ENCODE measurements around the gene ITGAL. TPM values are rescaled to one million over a fixed set of nuclear protein-coding genes. Genes with fewer than 3 reads are reported as not detected.
A peak's percentile ranks its signal among the peaks of the same experiment; 100 is the strongest.
"Not testable (repeated sequence)": the region's sequence is repeated elsewhere in the genome, so short reads cannot be mapped to it uniquely, and the experiment has no call there.

Gene ITGAL
- total and polyA plus RNA-seq, 2 experiments from 2014 or later, result 0.95 to 3.4 TPM

- peaks cover 22% of the 10 kb centered on the region for H3K4me1 ChIP-seq (ENCODE audit: insufficient read depth)
- DNase-seq (ENCODE audit: low spot score), result no peak
Measured at GRCh38 chr16:30535106-30535776, 62.7 kb downstream of the ITGAL start.

GRCh38 chr16:30535777-30536190 lies 63.2 kb downstream of the ITGAL start:
- Histone ChIP-seq H3K9me2 (replicated peaks; ENCODE audit: insufficient read depth) (no peaks in the 10 kb centered on the region), H2AFZ (peak overlapping the region; percentile 78), H3K36me3 (replicated peaks; ENCODE audit: insufficient read depth, low read depth) (no peaks in the 10 kb centered on the region), H3K9me3 (ENCODE audit: low read depth) (no peaks in the 10 kb centered on the region), H4K20me1 (ENCODE audit: insufficient read depth, poor library complexity, severe bottlenecking) (no peaks in the 10 kb centered on the region), H3K27ac (peak overlapping the region; percentile 97), H3K79me2 (peaks cover 42% of the 10 kb centered on the region), H3K27me3 (no peaks in the 10 kb centered on the region), H3K4me3 (peak overlapping the region; percentile 53), H3K4me1 (ENCODE audit: insufficient read depth) (peaks cover 26% of the 10 kb centered on the region), H3K4me2 (peak overlapping the region; percentile 81)
- WGBS (ENCODE audit: low lambda C conversion rate, missing lambda C conversion rate), result 39% methylated on average over 12 of the region's 12 CpGs
- DNase-seq (ENCODE audit: low spot score), result peak; percentile 87
- TF ChIP-seq CTCF (IDR thresholded peaks at IDR 0.05; ENCODE audit: poor library complexity) (peak; percentile 55), EZH2phosphoT487 (IDR thresholded peaks at IDR 0.05; ENCODE audit: low read depth, severe bottlenecking, unreplicated experiment) (no peak)

More at GRCh38 chr16:30535106-30535776, 62.7 kb downstream of the ITGAL start:
- Histone ChIP-seq H2AFZ (peak overlapping the region; percentile 78), H3K9me2 (replicated peaks; ENCODE audit: insufficient read depth) (no peaks in the 10 kb centered on the region), H3K36me3 (replicated peaks; ENCODE audit: insufficient read depth, low read depth) (no peaks in the 10 kb centered on the region), H4K20me1 (ENCODE audit: insufficient read depth, poor library complexity, severe bottlenecking) (no peaks in the 10 kb centered on the region), H3K9me3 (ENCODE audit: low read depth) (no peaks in the 10 kb centered on the region), H3K4me2 (peak overlapping the region; percentile 81), H3K27ac (peak overlapping the region; percentile 97), H3K27me3 (no peaks in the 10 kb centered on the region), H3K79me2 (peaks cover 42% of the 10 kb centered on the region), H3K4me3 (peak overlapping the region; percentile 53)
- WGBS (ENCODE audit: low lambda C conversion rate, missing lambda C conversion rate), result 12% methylated on average over 18 of the region's 18 CpGs
- no peak for TF ChIP-seq EZH2phosphoT487 (IDR thresholded peaks at IDR 0.05; ENCODE audit: low read depth, severe bottlenecking, unreplicated experiment)
- no peak for TF ChIP-seq EZH2 (IDR thresholded peaks at IDR 0.05; ENCODE audit: borderline replicate concordance)
- no peak for TF ChIP-seq CTCF (IDR thresholded peaks at IDR 0.05; ENCODE audit: poor library complexity)

GRCh38 chr16:30536391-30537024 lies 64.0 kb downstream of the ITGAL start:
- Histone ChIP-seq H3K4me2 (peak overlapping the region; percentile 81), H3K27ac (peak overlapping the region; percentile 97), H3K79me2 (peaks cover 40% of the 10 kb centered on the region), H3K4me1 (ENCODE audit: insufficient read depth) (peaks cover 28% of the 10 kb centered on the region), H3K4me3 (peak overlapping the region; percentile 53)
- H2AFZ ChIP-seq; DNase-seq (ENCODE audit: low spot score); H3K9me3 ChIP-seq (ENCODE audit: low read depth); H4K20me1 ChIP-seq (ENCODE audit: insufficient read depth, poor library complexity, severe bottlenecking); H3K9me2 ChIP-seq (replicated peaks; ENCODE audit: insufficient read depth); H3K27me3 ChIP-seq; H3K36me3 ChIP-seq (replicated peaks; ENCODE audit: insufficient read depth, low read depth): not testable (repeated sequence)
- WGBS (ENCODE audit: low lambda C conversion rate, missing lambda C conversion rate), result 87% methylated on average over 12 of the region's 13 CpGs

Data from hepatocyte (in vitro differentiated cells).